Measurements from ENCODE around the gene TAF3.

- TF ChIP-seq, protein P1, sequence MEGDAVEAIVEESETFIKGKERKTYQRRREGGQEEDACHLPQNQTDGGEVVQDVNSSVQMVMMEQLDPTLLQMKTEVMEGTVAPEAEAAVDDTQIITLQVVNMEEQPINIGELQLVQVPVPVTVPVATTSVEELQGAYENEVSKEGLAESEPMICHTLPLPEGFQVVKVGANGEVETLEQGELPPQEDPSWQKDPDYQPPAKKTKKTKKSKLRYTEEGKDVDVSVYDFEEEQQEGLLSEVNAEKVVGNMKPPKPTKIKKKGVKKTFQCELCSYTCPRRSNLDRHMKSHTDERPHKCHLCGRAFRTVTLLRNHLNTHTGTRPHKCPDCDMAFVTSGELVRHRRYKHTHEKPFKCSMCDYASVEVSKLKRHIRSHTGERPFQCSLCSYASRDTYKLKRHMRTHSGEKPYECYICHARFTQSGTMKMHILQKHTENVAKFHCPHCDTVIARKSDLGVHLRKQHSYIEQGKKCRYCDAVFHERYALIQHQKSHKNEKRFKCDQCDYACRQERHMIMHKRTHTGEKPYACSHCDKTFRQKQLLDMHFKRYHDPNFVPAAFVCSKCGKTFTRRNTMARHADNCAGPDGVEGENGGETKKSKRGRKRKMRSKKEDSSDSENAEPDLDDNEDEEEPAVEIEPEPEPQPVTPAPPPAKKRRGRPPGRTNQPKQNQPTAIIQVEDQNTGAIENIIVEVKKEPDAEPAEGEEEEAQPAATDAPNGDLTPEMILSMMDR (IDR thresholded peaks at IDR 0.05) = no peak
- TF ChIP-seq POLR2A (IDR thresholded peaks at IDR 0.05) (no peak), EP300 (IDR thresholded peaks at IDR 0.05) (no peak)
These were observed 47.9 kb downstream of the TAF3 start for GRCh38 chr10:7866176-7866575.
